ENCODE results near the gene ZNF185. TPM values are rescaled to one million over a fixed set of nuclear protein-coding genes. Genes with fewer than 3 reads are reported as not detected.

The ZNF185 gene
- total and polyA plus RNA-seq, 10 of the 15 experiments (the other 5 are each of a cell fraction or from before 2014, with no cell fraction given): 0.23 to 1.3 (median 0.55) TPM

GRCh38 chrX:152893980-152894610 lies 3.8 kb upstream of the ZNF185 start (continued):
- TF ChIP-seq, protein P1, sequence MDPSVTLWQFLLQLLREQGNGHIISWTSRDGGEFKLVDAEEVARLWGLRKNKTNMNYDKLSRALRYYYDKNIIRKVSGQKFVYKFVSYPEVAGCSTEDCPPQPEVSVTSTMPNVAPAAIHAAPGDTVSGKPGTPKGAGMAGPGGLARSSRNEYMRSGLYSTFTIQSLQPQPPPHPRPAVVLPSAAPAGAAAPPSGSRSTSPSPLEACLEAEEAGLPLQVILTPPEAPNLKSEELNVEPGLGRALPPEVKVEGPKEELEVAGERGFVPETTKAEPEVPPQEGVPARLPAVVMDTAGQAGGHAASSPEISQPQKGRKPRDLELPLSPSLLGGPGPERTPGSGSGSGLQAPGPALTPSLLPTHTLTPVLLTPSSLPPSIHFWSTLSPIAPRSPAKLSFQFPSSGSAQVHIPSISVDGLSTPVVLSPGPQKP (IDR thresholded peaks at IDR 0.05; ENCODE audit: low read depth, low read length): no peak
- TF ChIP-seq, protein P2, sequence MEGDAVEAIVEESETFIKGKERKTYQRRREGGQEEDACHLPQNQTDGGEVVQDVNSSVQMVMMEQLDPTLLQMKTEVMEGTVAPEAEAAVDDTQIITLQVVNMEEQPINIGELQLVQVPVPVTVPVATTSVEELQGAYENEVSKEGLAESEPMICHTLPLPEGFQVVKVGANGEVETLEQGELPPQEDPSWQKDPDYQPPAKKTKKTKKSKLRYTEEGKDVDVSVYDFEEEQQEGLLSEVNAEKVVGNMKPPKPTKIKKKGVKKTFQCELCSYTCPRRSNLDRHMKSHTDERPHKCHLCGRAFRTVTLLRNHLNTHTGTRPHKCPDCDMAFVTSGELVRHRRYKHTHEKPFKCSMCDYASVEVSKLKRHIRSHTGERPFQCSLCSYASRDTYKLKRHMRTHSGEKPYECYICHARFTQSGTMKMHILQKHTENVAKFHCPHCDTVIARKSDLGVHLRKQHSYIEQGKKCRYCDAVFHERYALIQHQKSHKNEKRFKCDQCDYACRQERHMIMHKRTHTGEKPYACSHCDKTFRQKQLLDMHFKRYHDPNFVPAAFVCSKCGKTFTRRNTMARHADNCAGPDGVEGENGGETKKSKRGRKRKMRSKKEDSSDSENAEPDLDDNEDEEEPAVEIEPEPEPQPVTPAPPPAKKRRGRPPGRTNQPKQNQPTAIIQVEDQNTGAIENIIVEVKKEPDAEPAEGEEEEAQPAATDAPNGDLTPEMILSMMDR (IDR thresholded peaks at IDR 0.05 in 2 of 3, conservative IDR thresholded peaks at IDR 0.05 in 1 of 3; ENCODE audit: control insufficient read depth in 2 of 3, extremely low read depth in 1 of 3, insufficient read depth in 1 of 3, low read depth in 3 of 3, low read length in 3 of 3): no peak
- no peak for TF ChIP-seq MYB (IDR thresholded peaks at IDR 0.05; ENCODE audit: borderline replicate concordance, low read depth, low read length)
- no peak for TF ChIP-seq RAD21 (IDR thresholded peaks at IDR 0.05; ENCODE audit: insufficient read depth, low read depth, low read length)
- TF ChIP-seq, protein P3, sequence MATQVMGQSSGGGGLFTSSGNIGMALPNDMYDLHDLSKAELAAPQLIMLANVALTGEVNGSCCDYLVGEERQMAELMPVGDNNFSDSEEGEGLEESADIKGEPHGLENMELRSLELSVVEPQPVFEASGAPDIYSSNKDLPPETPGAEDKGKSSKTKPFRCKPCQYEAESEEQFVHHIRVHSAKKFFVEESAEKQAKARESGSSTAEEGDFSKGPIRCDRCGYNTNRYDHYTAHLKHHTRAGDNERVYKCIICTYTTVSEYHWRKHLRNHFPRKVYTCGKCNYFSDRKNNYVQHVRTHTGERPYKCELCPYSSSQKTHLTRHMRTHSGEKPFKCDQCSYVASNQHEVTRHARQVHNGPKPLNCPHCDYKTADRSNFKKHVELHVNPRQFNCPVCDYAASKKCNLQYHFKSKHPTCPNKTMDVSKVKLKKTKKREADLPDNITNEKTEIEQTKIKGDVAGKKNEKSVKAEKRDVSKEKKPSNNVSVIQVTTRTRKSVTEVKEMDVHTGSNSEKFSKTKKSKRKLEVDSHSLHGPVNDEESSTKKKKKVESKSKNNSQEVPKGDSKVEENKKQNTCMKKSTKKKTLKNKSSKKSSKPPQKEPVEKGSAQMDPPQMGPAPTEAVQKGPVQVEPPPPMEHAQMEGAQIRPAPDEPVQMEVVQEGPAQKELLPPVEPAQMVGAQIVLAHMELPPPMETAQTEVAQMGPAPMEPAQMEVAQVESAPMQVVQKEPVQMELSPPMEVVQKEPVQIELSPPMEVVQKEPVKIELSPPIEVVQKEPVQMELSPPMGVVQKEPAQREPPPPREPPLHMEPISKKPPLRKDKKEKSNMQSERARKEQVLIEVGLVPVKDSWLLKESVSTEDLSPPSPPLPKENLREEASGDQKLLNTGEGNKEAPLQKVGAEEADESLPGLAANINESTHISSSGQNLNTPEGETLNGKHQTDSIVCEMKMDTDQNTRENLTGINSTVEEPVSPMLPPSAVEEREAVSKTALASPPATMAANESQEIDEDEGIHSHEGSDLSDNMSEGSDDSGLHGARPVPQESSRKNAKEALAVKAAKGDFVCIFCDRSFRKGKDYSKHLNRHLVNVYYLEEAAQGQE (IDR thresholded peaks at IDR 0.05; ENCODE audit: low read depth, low read length): no peak
- no peak for TF ChIP-seq NR2F1 (conservative IDR thresholded peaks at IDR 0.05)
- TF ChIP-seq ETV6 (conservative IDR thresholded peaks at IDR 0.05 in 1 of 2, IDR thresholded peaks at IDR 0.05 in 1 of 2; ENCODE audit: borderline replicate concordance in 1 of 2, low read depth in 1 of 2): no peak
- TF ChIP-seq ESRRA (IDR thresholded peaks at IDR 0.05; ENCODE audit: low read length): no peak
- TF ChIP-seq SUPT20H (IDR thresholded peaks at IDR 0.05; ENCODE audit: borderline replicate concordance, control insufficient read depth, low read depth, low read length): no peak
- TF ChIP-seq PKNOX1 (IDR thresholded peaks at IDR 0.05): no peak
- TF ChIP-seq FOS (IDR thresholded peaks at IDR 0.05; ENCODE audit: borderline replicate concordance, extremely low read depth, insufficient read length): no peak
- TF ChIP-seq GABPA (IDR thresholded peaks at IDR 0.05; ENCODE audit: low read depth): no peak

All from GM12878 (cell line).